PC-3 (cell line): ENCODE measurements around the gene SESTD1. TPM values are rescaled to one million over a fixed set of nuclear protein-coding genes. Genes with fewer than 3 reads are reported as not detected.
"Not testable (repeated sequence)": the region's sequence is repeated elsewhere in the genome, so short reads cannot be mapped to it uniquely, and the experiment has no call there.

ENCODE experiments used
- ATAC-seq: fragments of 200-7000 bp; cut with Tn5 transposase; 2 replicates; pipeline ENCODE4 v1.9.1; 2020; ENCODE audit warnings: mild to moderate bottlenecking, moderate library complexity
- BruUV-seq: library from RNA; stranded (reverse); fragments of 400-500 nt; replicated peaks from 2 replicates; lab custom pipeline; 2021; lab: Mats Ljungman, UMichigan
- CTCF ChIA-PET: fragments of 300-600 bp; sonication (Branson Sonifier 250); formaldehyde crosslinking; loops from one replicate; lab custom pipeline; 2022; ENCODE audit warnings: antibody characterized with exemption; lab: Charles Lee
- POLR2A ChIA-PET: fragments of 300-600 bp; sonication (Branson Sonifier 250); formaldehyde crosslinking; loops from one replicate; lab custom pipeline; 2022; ENCODE audit warnings: antibody characterized with exemption; ENCODE audit not compliant: unreplicated experiment; lab: Charles Lee
- DNase-seq: peaks from one replicate; pipeline ENCODE4 v3.0.0-alpha.2; 2015
- H2AFZ ChIP-seq: fragments of 300-600 bp; sonication (generic); 2 replicates; pipeline ENCODE4 v1.6.0; 2016; ENCODE audit warnings: antibody characterized with exemption, low read length
- H3F3A ChIP-seq: fragments of 300-600 bp; sonication (generic); one replicate; pipeline ENCODE4 v1.6.0; 2017; ENCODE audit warnings: antibody characterized with exemption, low read length, control low read depth, mild to moderate bottlenecking; ENCODE audit not compliant: unreplicated experiment
- H3K27ac ChIP-seq: fragments of 300-600 bp; sonication (generic); 2 replicates; pipeline ENCODE4 v1.5.1; 2016; ENCODE audit warnings: mild to moderate bottlenecking, low read length
- H3K27me3 ChIP-seq: fragments of 300-600 bp; sonication (generic); 2 replicates; pipeline ENCODE4 v1.6.1; 2016; ENCODE audit warnings: low read length, mixed read lengths
- H3K36me3 ChIP-seq: fragments of 300-600 bp; sonication (generic); 2 replicates; pipeline ENCODE4 v1.6.1; 2016; ENCODE audit warnings: low read depth, mixed run types, low read length, mixed read lengths
- H3K4me1 ChIP-seq: fragments of 300-600 bp; sonication (generic); 2 replicates; pipeline ENCODE4 v1.5.1; 2016; ENCODE audit warnings: low read length; ENCODE audit not compliant: insufficient read depth
- H3K4me2 ChIP-seq: fragments of 300-600 bp; sonication (generic); 2 replicates; pipeline ENCODE4 v1.6.0; 2016; ENCODE audit warnings: low read length
- H3K4me3 ChIP-seq: fragments of 300-600 bp; sonication (generic); 2 replicates; pipeline ENCODE4 v1.5.1; 2016; ENCODE audit warnings: mild to moderate bottlenecking, low read length, mixed read lengths
- H3K79me2 ChIP-seq: fragments of 300-600 bp; sonication (generic); 2 replicates; pipeline ENCODE4 v1.6.1; 2017; ENCODE audit warnings: low read length, mixed read lengths
- H3K9ac ChIP-seq: fragments of 300-600 bp; sonication (generic); 2 replicates; pipeline ENCODE4 v1.6.0; 2016; ENCODE audit warnings: mild to moderate bottlenecking, low read length
- H3K9me2 ChIP-seq: fragments of 300-600 bp; sonication (generic); replicated peaks from 2 replicates; pipeline ENCODE4 v1.6.1; 2016; ENCODE audit warnings: mixed run types, low read length, mixed read lengths
- H3K9me3 ChIP-seq: fragments of 300-600 bp; sonication (generic); 2 replicates; pipeline ENCODE4 v1.6.1; 2016; ENCODE audit warnings: low read length, mixed read lengths
- H4K20me1 ChIP-seq: fragments of 300-600 bp; sonication (generic); 2 replicates; pipeline ENCODE4 v1.6.1; 2016; ENCODE audit warnings: low read length, mixed read lengths
- EZH2 ChIP-seq: fragments of 300-600 bp; sonication (generic); IDR thresholded peaks from one replicate; pipeline ENCODE4 v1.6.1; 2017; ENCODE audit warnings: antibody characterized with exemption, mild to moderate bottlenecking, low read length; ENCODE audit not compliant: unreplicated experiment
- EZH2phosphoT487 ChIP-seq: fragments of 300-600 bp; sonication (generic); IDR thresholded peaks from 2 replicates; pipeline ENCODE4 v1.6.1; 2018; ENCODE audit warnings: mild to moderate bottlenecking, antibody characterized with exemption, low read length, borderline replicate concordance
- intact Hi-C: fragments of 100-400 bp; cut with micrococcal nuclease; formaldehyde crosslinking; loops from 2 replicates; pipeline ENCODE4 v1.9.0; 2023
- total RNA-seq: library from RNA; depleted of rRNA; stranded (reverse); fragments of >200 nt; gene quantifications from 2 replicates; pipeline ENCODE4 v1.2.3, GENCODE V29; 2014
- TF ChIP-seq, protein P1 (sequence below): fragments of 300-600 bp; sonication (generic); conservative IDR thresholded peaks from 2 replicates; pipeline ENCODE4 v1.5.1; 2017; ENCODE audit warnings: antibody characterized with exemption, low read depth, mild to moderate bottlenecking, low read length

The SESTD1 gene
- total RNA-seq, 1 experiment from 2014 or later = 12.2 TPM

DNA sequence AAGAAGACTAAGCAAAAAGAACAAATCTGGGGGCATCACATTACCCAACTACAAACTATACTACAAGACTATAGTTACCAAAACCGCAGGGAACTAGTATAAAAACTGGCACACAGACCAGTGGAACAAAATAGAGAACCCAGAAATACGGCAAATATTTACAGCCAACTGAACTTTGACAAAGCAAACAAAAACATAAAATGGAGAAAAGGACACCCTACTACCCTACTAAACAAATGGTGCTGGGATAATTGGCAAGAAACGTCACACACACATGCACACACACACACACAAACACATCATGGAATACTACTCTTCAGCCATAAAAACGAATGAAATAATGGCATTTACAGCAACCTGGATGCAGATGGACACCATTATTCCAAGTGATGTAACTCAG lies 53.3 kb downstream of the SESTD1 start:
- CTCF ChIA-PET = no interaction called here
- Histone ChIP-seq H3K79me2 (no peaks in the 10 kb centered on the region), H3F3A (no peaks in the 10 kb centered on the region), H3K9ac (no peak overlapping the region), H2AFZ (no peak overlapping the region), H3K27ac (no peak overlapping the region), H3K4me3 (no peak overlapping the region), H3K9me2 (no peaks in the 10 kb centered on the region), H3K36me3 (no peaks in the 10 kb centered on the region), H3K4me2 (no peak overlapping the region), H3K9me3 (no peaks in the 10 kb centered on the region), H3K27me3 (no peaks in the 10 kb centered on the region), H4K20me1 (no peaks in the 10 kb centered on the region), H3K4me1 (no peaks in the 10 kb centered on the region)
- DNase-seq = no peak
- no peak for ATAC-seq
- POLR2A ChIA-PET = no interaction called here
- TF ChIP-seq, protein P1, sequence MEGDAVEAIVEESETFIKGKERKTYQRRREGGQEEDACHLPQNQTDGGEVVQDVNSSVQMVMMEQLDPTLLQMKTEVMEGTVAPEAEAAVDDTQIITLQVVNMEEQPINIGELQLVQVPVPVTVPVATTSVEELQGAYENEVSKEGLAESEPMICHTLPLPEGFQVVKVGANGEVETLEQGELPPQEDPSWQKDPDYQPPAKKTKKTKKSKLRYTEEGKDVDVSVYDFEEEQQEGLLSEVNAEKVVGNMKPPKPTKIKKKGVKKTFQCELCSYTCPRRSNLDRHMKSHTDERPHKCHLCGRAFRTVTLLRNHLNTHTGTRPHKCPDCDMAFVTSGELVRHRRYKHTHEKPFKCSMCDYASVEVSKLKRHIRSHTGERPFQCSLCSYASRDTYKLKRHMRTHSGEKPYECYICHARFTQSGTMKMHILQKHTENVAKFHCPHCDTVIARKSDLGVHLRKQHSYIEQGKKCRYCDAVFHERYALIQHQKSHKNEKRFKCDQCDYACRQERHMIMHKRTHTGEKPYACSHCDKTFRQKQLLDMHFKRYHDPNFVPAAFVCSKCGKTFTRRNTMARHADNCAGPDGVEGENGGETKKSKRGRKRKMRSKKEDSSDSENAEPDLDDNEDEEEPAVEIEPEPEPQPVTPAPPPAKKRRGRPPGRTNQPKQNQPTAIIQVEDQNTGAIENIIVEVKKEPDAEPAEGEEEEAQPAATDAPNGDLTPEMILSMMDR = no peak
- TF ChIP-seq EZH2 (no peak), EZH2phosphoT487 (no peak)
- intact Hi-C loops = no loop called here
- no TSS peak for BruUV-seq

DNA sequence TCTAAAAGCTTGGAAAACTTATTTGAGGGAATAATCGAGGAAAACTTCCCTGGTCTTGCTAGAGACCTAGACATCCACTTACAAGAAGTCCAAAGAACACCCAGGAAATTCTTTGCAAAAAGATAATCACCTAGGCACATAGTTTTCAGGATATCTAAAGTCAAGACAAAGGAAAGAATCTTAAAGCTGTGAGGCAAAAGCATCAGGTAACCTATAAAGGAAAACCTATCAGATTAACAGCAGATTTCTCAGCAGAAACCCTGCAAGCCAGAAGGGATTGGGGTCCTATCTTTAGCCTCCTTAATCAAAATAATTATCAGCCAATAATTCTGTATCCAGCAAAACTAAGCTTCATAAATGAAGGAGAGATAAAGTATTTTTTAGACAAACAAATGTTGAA lies 56.4 kb downstream of the SESTD1 start:
- H3K27ac ChIP-seq, H3K4me2 ChIP-seq, CTCF ChIA-PET, H3F3A ChIP-seq, H3K27me3 ChIP-seq, H4K20me1 ChIP-seq, H3K9me2 ChIP-seq, H3K4me1 ChIP-seq, BruUV-seq, POLR2A ChIA-PET, H3K36me3 ChIP-seq, H3K79me2 ChIP-seq, H3K4me3 ChIP-seq, H3K9me3 ChIP-seq, H2AFZ ChIP-seq, ATAC-seq, DNase-seq, intact Hi-C loops, H3K9ac ChIP-seq: not testable (repeated sequence)

DNA sequence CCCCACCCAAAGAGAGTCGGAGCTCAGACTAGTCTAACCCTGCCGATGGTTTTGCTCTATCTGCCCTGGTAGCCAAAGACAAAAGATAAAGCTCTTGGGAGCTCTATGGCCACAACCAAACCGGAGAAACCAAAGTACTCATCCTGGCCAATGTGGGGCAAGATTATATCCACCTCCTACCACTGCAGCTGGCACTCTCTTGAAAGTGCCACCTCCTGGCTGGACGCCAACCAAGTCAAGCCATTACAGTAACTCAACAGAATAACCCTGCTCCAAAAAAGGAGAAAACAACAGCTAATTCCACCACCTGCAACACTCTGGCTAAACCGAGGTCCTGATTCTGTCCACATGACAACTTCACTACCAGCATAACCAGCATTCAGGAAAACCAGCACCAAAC lies 57.6 kb downstream of the SESTD1 start:
- H3K36me3 ChIP-seq = no peaks in the 10 kb centered on the region
- no peaks in the 10 kb centered on the region for H3F3A ChIP-seq
- H3K9ac ChIP-seq = no peak overlapping the region
- ChIA-PET POLR2A (no interaction called here), CTCF (no interaction called here)
- no peaks in the 10 kb centered on the region for H3K9me2 ChIP-seq
- DNase-seq = no peak
- H3K4me1 ChIP-seq = no peaks in the 10 kb centered on the region
- no peak overlapping the region for H3K27ac ChIP-seq
- H3K9me3 ChIP-seq = no peaks in the 10 kb centered on the region
- intact Hi-C loops = no loop called here
- no peak overlapping the region for H2AFZ ChIP-seq
- no peak overlapping the region for H3K4me2 ChIP-seq
- no TSS peak for BruUV-seq
- no peak overlapping the region for H3K4me3 ChIP-seq
- no peak for ATAC-seq
- no peaks in the 10 kb centered on the region for H3K27me3 ChIP-seq
- no peaks in the 10 kb centered on the region for H4K20me1 ChIP-seq
- TF ChIP-seq, protein P1 = no peak
- TF ChIP-seq EZH2phosphoT487 = no peak
- no peak for TF ChIP-seq EZH2
- no peaks in the 10 kb centered on the region for H3K79me2 ChIP-seq
